Loucy (cell line): ENCODE measurements around the gene NUP85.

Experiments
- EZH2phosphoT487 ChIP-seq: fragments of 200-600 bp; IDR thresholded peaks from 2 replicates; pipeline ENCODE4 v1.6.1; 2018; ENCODE audit warnings: antibody characterized with exemption, mild to moderate bottlenecking, moderate library complexity, borderline replicate concordance
- TF ChIP-seq, protein P1 (sequence below): fragments of 200-600 bp; sonication (generic); conservative IDR thresholded peaks from 2 replicates; pipeline ENCODE4 v1.5.1; 2014; ENCODE audit warnings: mild to moderate bottlenecking, antibody characterized with exemption, low read length

DNA sequence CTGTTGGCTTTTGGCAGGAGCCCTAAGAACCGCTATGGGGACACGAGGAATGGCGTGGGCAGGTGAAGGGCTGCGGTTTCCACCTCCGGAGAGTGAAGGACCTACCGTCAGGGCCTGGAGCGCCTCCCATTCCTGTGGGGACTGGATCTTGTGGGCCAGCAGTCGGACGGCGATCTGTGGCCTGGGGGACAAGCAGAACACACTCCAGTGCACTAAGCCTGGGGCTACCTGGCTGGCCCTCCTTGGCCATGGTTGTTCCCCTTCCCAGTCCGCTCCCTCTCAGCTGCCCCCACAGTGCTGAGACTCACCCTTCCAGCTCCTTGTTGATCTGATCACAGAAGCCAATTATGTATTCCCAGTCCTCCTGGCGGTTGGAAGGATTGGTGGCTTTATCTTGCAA is 40.9 kb downstream of the NUP85 start:
- TF ChIP-seq, protein P1, sequence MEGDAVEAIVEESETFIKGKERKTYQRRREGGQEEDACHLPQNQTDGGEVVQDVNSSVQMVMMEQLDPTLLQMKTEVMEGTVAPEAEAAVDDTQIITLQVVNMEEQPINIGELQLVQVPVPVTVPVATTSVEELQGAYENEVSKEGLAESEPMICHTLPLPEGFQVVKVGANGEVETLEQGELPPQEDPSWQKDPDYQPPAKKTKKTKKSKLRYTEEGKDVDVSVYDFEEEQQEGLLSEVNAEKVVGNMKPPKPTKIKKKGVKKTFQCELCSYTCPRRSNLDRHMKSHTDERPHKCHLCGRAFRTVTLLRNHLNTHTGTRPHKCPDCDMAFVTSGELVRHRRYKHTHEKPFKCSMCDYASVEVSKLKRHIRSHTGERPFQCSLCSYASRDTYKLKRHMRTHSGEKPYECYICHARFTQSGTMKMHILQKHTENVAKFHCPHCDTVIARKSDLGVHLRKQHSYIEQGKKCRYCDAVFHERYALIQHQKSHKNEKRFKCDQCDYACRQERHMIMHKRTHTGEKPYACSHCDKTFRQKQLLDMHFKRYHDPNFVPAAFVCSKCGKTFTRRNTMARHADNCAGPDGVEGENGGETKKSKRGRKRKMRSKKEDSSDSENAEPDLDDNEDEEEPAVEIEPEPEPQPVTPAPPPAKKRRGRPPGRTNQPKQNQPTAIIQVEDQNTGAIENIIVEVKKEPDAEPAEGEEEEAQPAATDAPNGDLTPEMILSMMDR: no peak
- TF ChIP-seq EZH2phosphoT487: no peak
